Measurements from ENCODE around the gene CABP1. TPM values are rescaled to one million over a fixed set of nuclear protein-coding genes. Genes with fewer than 3 reads are reported as not detected.

CABP1 gene
- total RNA-seq, 1 experiment from 2014 or later: not detected

GRCh38 chr12:120663741-120664140 is 23.3 kb downstream of the CABP1 start:
- ChIA-PET CTCF (interaction anchor here (0.7 kb wide), 1 partner anchor 571 kb away, joined by 4 read pairs; no protein-coding TSS in a partner anchor), POLR2A (interaction anchor here (0.5 kb wide), 1 partner anchor 273 kb away, joined by 6 read pairs; no protein-coding TSS in a partner anchor)
- intact Hi-C loops (cut with micrococcal nuclease; ENCODE audit: unreplicated experiment) (no loop called here), in situ Hi-C loops (cut with HindIII; ENCODE audit: low pct_unique_long_range_greater_than_20kb, low sequenced_read_pairs) (no loop called here)
- Histone ChIP-seq H3K27me3 (ENCODE audit: control insufficient read depth, insufficient read depth, low read length) (no peaks in the 10 kb centered on the region), H3K27ac (ENCODE audit: low read length) (no peak overlapping the region), H3K9me3 (ENCODE audit: control insufficient read depth, insufficient read depth, low read depth, low read length) (no peaks in the 10 kb centered on the region), H3K4me1 (ENCODE audit: control insufficient read depth, insufficient read depth, low read length) (no peaks in the 10 kb centered on the region), H3K4me3 (ENCODE audit: low read depth in 2 of 2, low read length in 2 of 2) (no peak overlapping the region), H3K36me3 (ENCODE audit: control insufficient read depth, insufficient read depth, low read length) (no peaks in the 10 kb centered on the region)
- DNase-seq (ENCODE audit: low read depth, low spot score): no peak
- TF ChIP-seq POLR2AphosphoS5 (IDR thresholded peaks at IDR 0.05; ENCODE audit: low read depth, low read length) (no peak), TCF7L2 (IDR thresholded peaks at IDR 0.05; ENCODE audit: low read depth, low read length) (no peak), SIN3A (IDR thresholded peaks at IDR 0.05; ENCODE audit: borderline replicate concordance, insufficient read depth, low read depth, low read length) (no peak), CTCF (IDR thresholded peaks at IDR 0.05) (no peak)
- TF ChIP-seq, protein P1, sequence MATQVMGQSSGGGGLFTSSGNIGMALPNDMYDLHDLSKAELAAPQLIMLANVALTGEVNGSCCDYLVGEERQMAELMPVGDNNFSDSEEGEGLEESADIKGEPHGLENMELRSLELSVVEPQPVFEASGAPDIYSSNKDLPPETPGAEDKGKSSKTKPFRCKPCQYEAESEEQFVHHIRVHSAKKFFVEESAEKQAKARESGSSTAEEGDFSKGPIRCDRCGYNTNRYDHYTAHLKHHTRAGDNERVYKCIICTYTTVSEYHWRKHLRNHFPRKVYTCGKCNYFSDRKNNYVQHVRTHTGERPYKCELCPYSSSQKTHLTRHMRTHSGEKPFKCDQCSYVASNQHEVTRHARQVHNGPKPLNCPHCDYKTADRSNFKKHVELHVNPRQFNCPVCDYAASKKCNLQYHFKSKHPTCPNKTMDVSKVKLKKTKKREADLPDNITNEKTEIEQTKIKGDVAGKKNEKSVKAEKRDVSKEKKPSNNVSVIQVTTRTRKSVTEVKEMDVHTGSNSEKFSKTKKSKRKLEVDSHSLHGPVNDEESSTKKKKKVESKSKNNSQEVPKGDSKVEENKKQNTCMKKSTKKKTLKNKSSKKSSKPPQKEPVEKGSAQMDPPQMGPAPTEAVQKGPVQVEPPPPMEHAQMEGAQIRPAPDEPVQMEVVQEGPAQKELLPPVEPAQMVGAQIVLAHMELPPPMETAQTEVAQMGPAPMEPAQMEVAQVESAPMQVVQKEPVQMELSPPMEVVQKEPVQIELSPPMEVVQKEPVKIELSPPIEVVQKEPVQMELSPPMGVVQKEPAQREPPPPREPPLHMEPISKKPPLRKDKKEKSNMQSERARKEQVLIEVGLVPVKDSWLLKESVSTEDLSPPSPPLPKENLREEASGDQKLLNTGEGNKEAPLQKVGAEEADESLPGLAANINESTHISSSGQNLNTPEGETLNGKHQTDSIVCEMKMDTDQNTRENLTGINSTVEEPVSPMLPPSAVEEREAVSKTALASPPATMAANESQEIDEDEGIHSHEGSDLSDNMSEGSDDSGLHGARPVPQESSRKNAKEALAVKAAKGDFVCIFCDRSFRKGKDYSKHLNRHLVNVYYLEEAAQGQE (IDR thresholded peaks at IDR 0.05; ENCODE audit: insufficient read depth in 1 of 2, low read depth in 2 of 2, low read length in 1 of 2): no peak
- no TSS peak for BruUV-seq (replicated peaks)
- no peak; the same call in 1 of the 2 replicates for ATAC-seq

DNA sequence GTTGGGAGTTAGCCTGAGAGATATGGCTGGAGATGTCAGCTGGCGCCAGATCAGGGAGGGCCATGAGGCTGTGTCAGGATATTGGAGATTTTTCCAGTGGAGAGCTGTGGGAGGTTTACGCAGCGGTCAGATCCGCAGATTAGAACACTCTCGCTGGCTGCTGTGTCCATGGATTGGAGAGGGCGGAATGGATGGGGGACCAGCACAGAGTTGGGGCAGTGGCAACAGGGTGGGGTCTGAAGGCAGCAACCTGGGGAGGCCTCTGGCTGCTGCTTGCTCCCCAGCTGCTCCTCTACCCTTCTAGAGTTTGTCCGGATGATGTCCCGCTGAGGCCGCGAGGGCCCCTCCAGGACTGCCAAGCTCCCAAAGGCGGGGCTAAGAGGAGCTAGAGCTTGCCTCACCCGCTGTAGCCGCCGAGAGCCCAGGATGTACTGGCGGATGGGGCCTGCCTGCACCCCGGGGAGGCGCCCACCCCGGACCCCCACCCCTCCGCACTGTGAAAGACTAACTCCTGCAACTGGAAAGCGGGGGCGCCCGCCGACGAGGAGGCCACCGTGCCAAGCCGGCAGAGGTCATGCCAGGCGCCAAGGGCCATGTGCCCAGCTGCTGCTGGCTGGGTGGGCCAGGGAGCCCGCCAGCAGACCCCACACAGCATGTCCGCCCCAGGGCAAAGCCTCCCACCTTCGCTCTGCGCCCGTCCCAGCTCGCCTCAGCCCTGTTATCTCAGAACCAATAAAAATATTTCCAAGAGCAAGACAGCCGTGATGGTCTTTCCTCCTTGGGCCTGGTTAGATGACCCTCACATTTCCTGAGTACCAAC is 26.4 kb downstream of the CABP1 start:
- in situ Hi-C loops (cut with HindIII; ENCODE audit: low pct_unique_long_range_greater_than_20kb, low sequenced_read_pairs): no loop called here
- BruUV-seq (replicated peaks): no TSS peak
- POLR2A ChIA-PET: interaction anchor here (0.7 kb wide), 1 partner anchor 12 kb away, joined by 11 read pairs; no protein-coding TSS in a partner anchor
- H3K4me1 ChIP-seq (ENCODE audit: control insufficient read depth, insufficient read depth, low read length): no peaks in the 10 kb centered on the region
- H3K9me3 ChIP-seq (ENCODE audit: control insufficient read depth, insufficient read depth, low read depth, low read length): no peaks in the 10 kb centered on the region
- ATAC-seq (no peak), DNase-seq (ENCODE audit: low read depth, low spot score) (no peak)
- no peak overlapping the region for H3K4me3 ChIP-seq (ENCODE audit: low read depth in 2 of 2, low read length in 2 of 2)
- no peaks in the 10 kb centered on the region for H3K27me3 ChIP-seq (ENCODE audit: control insufficient read depth, insufficient read depth, low read length)
- H3K27ac ChIP-seq (ENCODE audit: low read length): no peak overlapping the region
- H3K36me3 ChIP-seq (ENCODE audit: control insufficient read depth, insufficient read depth, low read length): no peaks in the 10 kb centered on the region
- intact Hi-C loops (cut with micrococcal nuclease; ENCODE audit: unreplicated experiment): no loop called here
- CTCF ChIA-PET: no interaction called here
- TF ChIP-seq CTCF (IDR thresholded peaks at IDR 0.05) (no peak), POLR2AphosphoS5 (IDR thresholded peaks at IDR 0.05; ENCODE audit: low read depth, low read length) (no peak), TCF7L2 (IDR thresholded peaks at IDR 0.05; ENCODE audit: low read depth, low read length) (no peak), SIN3A (IDR thresholded peaks at IDR 0.05; ENCODE audit: borderline replicate concordance, insufficient read depth, low read depth, low read length) (no peak)
- TF ChIP-seq, protein P1 (IDR thresholded peaks at IDR 0.05; ENCODE audit: insufficient read depth in 1 of 2, low read depth in 2 of 2, low read length in 1 of 2): no peak

Data from Panc1 (cell line).